ENCODE results near the gene TSKU. TPM values are rescaled to one million over a fixed set of nuclear protein-coding genes. Genes with fewer than 3 reads are reported as not detected.
A peak's percentile ranks its signal among the peaks of the same experiment; 100 is the strongest.

Gene TSKU
- total RNA-seq, 1 donor from 2014 or later: 32.8 TPM

GRCh38 chr11:76796511-76797198 lies 13.5 kb downstream of the TSKU start:
- Mint-ChIP-seq H3K36me3 (peaks cover 15% of the 10 kb centered on the region), H3K9me3 (peaks cover 5% of the 10 kb centered on the region), H3K4me3 (no peak overlapping the region), H3K27me3 (no peaks in the 10 kb centered on the region), H3K27ac (no peak overlapping the region), H3K4me1 (ENCODE audit: unreplicated experiment) (peaks cover 37% of the 10 kb centered on the region)
- no peak for TF ChIP-seq CTCF (conservative IDR thresholded peaks at IDR 0.05)
- DNase-seq (ENCODE audit: extremely low spot score, unreplicated experiment): peak; percentile 67

GRCh38 chr11:76797341-76798201 lies 14.4 kb downstream of the TSKU start:
- Mint-ChIP-seq H3K27me3 (no peaks in the 10 kb centered on the region), H3K4me3 (no peak overlapping the region), H3K36me3 (peaks cover 10% of the 10 kb centered on the region), H3K9me3 (peaks cover 3% of the 10 kb centered on the region), H3K4me1 (ENCODE audit: unreplicated experiment) (peaks cover 28% of the 10 kb centered on the region), H3K27ac (no peak overlapping the region)
- TF ChIP-seq CTCF (conservative IDR thresholded peaks at IDR 0.05): no peak
- peak; percentile 66 for DNase-seq (ENCODE audit: extremely low spot score, unreplicated experiment)

- H3K4me3 Mint-ChIP-seq: no peak overlapping the region
- no peaks in the 10 kb centered on the region for H3K27me3 Mint-ChIP-seq
- H3K36me3 Mint-ChIP-seq: peaks cover 8% of the 10 kb centered on the region
- DNase-seq (ENCODE audit: extremely low spot score, unreplicated experiment): peak; percentile 47
- H3K9me3 Mint-ChIP-seq: no peaks in the 10 kb centered on the region
- no peak overlapping the region for H3K27ac Mint-ChIP-seq
- no peak for TF ChIP-seq CTCF (conservative IDR thresholded peaks at IDR 0.05)
- H3K4me1 Mint-ChIP-seq (ENCODE audit: unreplicated experiment): peaks cover 23% of the 10 kb centered on the region
Observed at GRCh38 chr11:76798202-76798581, 15.0 kb downstream of the TSKU start.

GRCh38 chr11:76798671-76799065 lies 15.5 kb downstream of the TSKU start:
- peak; percentile 66 for DNase-seq (ENCODE audit: extremely low spot score, unreplicated experiment)
- no peak for TF ChIP-seq CTCF (conservative IDR thresholded peaks at IDR 0.05)
- Mint-ChIP-seq H3K4me1 (ENCODE audit: unreplicated experiment) (peaks cover 23% of the 10 kb centered on the region), H3K9me3 (no peaks in the 10 kb centered on the region), H3K27me3 (peaks cover 4% of the 10 kb centered on the region), H3K4me3 (peak overlapping the region; percentile 41), H3K36me3 (peaks cover 8% of the 10 kb centered on the region), H3K27ac (no peak overlapping the region)

- peak overlapping the region; percentile 41 for H3K4me3 Mint-ChIP-seq
- peak; percentile 84 for DNase-seq (ENCODE audit: extremely low spot score, unreplicated experiment)
- peaks cover 19% of the 10 kb centered on the region for H3K4me1 Mint-ChIP-seq (ENCODE audit: unreplicated experiment)
- peak; percentile 94 for TF ChIP-seq CTCF (conservative IDR thresholded peaks at IDR 0.05)
- no peak overlapping the region for H3K27ac Mint-ChIP-seq
- H3K9me3 Mint-ChIP-seq: no peaks in the 10 kb centered on the region
- peaks cover 8% of the 10 kb centered on the region for H3K36me3 Mint-ChIP-seq
- H3K27me3 Mint-ChIP-seq: peaks cover 5% of the 10 kb centered on the region
Observed at GRCh38 chr11:76799066-76799804, 16.1 kb downstream of the TSKU start.

All from type B pancreatic cell (in vitro differentiated cells).